GM06990 (cell line): ENCODE data around the gene MTFP1.

Source experiments
- DNase-seq: peaks from one replicate; pipeline ENCODE4 v3.0.0-alpha.2; 2011; ENCODE audit not compliant: insufficient read length; ENCODE audit errors: extremely low read depth
- H3K27me3 ChIP-seq: replicated peaks from 2 replicates; pipeline ENCODE4 v1.6.0; 2011; ENCODE audit warnings: low read length; ENCODE audit not compliant: control insufficient read depth, insufficient read depth
- H3K36me3 ChIP-seq: 2 replicates; pipeline ENCODE4 v1.5.1; 2011; ENCODE audit warnings: low read length; ENCODE audit not compliant: control insufficient read depth, insufficient read depth
- H3K4me3 ChIP-seq: replicated peaks from 2 replicates; pipeline ENCODE4 v1.5.1; 2011; ENCODE audit warnings: low read depth, mild to moderate bottlenecking, control low read depth, low read length
- TF ChIP-seq, protein P1 (sequence below): IDR thresholded peaks from 2 replicates; pipeline ENCODE4 v1.5.1; 2011; ENCODE audit warnings: low read length, control low read depth, mild to moderate bottlenecking, inconsistent platforms; ENCODE audit not compliant: insufficient read depth, poor library complexity, severe bottlenecking

Gene MTFP1, protein sequence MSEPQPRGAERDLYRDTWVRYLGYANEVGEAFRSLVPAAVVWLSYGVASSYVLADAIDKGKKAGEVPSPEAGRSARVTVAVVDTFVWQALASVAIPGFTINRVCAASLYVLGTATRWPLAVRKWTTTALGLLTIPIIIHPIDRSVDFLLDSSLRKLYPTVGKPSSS

DNA sequence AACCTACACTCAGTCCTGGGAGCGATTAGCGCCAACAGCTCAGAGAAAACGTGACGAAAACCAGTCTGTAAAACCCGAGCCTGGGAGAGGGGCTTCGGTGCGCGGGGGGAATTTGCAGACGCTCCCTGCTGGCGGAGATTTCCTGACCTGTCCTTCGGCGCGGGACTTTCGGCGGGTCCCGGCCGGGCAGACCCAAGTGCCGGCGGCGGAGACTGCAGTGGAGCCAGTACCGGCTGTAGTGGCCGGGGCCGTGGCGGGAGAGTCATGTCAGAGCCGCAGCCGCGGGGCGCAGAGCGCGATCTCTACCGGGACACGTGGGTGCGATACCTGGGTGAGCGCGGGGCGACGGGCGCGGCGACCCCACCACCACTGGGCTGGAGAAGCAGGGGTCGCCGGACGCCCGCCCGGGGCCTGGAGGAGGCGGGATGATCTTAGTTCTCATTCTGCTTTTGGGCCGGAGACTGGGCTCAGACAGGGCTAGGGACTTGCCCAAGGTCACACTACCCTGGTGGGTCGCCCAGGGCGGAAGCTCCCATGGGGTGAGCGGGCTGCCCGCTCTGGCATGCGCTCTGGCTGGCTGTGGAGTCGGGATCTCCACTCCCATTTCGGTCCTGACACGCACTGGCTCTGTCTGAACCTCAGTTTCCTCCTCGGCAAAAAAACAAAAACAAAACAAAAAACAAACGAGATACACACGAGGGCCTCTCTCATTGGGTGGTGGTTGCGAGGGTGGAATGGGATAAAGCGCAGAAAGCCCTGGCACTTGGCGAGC is at the start of gene MTFP1:
MTFP1 (plus strand) TSS at position 153 of the 772 bp plus-strand sequence; CDS start at position 265, 112 bp downstream.
- TF ChIP-seq, protein P1, sequence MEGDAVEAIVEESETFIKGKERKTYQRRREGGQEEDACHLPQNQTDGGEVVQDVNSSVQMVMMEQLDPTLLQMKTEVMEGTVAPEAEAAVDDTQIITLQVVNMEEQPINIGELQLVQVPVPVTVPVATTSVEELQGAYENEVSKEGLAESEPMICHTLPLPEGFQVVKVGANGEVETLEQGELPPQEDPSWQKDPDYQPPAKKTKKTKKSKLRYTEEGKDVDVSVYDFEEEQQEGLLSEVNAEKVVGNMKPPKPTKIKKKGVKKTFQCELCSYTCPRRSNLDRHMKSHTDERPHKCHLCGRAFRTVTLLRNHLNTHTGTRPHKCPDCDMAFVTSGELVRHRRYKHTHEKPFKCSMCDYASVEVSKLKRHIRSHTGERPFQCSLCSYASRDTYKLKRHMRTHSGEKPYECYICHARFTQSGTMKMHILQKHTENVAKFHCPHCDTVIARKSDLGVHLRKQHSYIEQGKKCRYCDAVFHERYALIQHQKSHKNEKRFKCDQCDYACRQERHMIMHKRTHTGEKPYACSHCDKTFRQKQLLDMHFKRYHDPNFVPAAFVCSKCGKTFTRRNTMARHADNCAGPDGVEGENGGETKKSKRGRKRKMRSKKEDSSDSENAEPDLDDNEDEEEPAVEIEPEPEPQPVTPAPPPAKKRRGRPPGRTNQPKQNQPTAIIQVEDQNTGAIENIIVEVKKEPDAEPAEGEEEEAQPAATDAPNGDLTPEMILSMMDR: no peak

DNA sequence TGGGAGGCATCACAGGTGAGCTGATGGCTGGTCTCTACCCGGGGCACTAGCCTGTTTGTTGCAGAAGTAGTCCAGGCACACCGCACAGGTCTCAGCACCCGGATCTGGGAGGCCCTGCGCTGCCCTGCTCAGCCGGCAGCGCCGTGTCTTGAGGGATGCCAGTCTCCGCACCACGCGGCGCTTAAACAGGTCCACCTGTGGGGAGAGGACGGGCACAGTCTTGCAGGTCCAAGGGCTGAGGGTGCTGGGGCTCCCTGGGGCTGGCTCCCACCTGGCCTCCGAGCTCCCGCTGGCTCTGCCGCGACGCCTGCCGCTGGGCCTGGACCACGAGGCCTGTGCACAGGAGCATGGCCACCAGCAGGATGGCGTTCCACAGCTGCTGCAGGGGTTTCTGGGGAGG is 45.6 kb upstream of the MTFP1 start:
- TF ChIP-seq, protein P1: no peak

More for the DNA sequence above, at the start of gene MTFP1:
- peak within 1 kb of the TSS; percentile 70 for H3K4me3 ChIP-seq
- H3K36me3 ChIP-seq: peaks cover 13% of the 10 kb centered on the region
- H3K27me3 ChIP-seq: no peaks in the 10 kb centered on the region
- DNase-seq: peak; percentile 77

DNA sequence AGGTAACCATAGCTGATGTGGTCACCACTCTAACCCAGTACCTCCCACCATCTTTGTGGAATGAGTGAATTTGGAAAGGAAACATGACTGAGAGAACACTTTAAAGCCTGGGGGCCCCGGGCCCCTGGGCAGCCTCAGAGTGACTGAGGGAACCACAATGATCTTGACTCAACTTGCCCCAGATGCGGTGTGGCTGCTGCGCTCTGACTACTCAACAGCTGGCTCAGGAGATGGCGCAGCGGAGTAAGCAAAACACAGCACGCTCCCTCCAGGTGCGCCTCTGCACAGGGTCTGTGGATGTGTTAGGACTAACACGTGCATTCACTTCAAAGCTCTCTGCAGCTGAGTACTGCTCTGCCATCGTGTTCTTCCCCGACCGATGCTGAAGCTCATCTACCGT is 44.3 kb upstream of the MTFP1 start:
- TF ChIP-seq, protein P1: no peak
- no peak for DNase-seq
- no peak overlapping the region for H3K4me3 ChIP-seq
- no peaks in the 10 kb centered on the region; the same call in none of the 2 replicates for H3K36me3 ChIP-seq
- H3K27me3 ChIP-seq: no peaks in the 10 kb centered on the region

More for the DNA sequence above, 45.6 kb upstream of the MTFP1 start:
- H3K27me3 ChIP-seq: no peaks in the 10 kb centered on the region
- no peak overlapping the region for H3K4me3 ChIP-seq
- no peaks in the 10 kb centered on the region; the same call in none of the 2 replicates for H3K36me3 ChIP-seq
- DNase-seq: no peak

DNA sequence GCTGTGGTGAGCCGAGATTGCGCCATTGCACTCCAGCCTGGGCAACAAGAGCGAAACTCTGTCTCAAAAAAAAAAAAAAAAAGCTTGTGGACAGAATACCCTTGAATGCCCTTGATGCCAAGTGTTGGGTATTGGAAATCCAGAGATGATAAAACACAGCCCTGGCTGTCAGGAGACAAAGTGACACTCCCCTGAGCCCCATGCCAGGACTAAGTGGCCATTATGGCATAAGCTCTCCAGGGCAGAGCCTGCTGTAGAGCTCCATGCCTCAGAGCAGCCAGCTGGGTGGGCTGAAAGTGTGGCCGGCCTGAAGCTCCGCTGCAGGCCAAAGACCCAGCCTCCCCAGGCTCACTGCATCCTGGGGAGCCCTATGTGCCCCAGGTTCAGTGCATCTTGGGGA is 43.2 kb upstream of the MTFP1 start:
- DNase-seq: no peak

DNA sequence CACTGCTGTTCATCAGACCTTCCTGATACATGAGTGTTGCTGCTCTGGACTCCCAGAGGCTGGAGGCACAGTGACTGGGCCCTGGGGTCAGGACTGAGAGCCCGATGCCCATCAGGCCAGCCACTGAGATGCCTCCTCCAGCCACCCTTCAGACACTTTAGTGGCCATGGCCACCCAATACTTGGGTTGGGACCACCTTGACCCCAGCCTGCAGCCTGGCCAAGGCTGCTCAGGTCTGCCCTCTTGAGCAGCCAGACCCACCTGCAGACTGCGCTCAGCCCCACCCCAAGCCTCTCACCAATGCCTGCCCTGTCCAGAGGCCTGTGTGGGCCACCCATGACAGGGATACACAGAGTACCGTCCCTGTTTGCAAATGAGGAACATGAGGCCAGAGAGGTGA is 42.5 kb upstream of the MTFP1 start:
- DNase-seq: no peak
- Histone ChIP-seq H3K27me3 (no peaks in the 10 kb centered on the region), H3K36me3 (no peaks in the 10 kb centered on the region; the same call in 1 of the 2 replicates), H3K4me3 (no peak overlapping the region)
- TF ChIP-seq, protein P1: no peak

More for the DNA sequence above, 43.2 kb upstream of the MTFP1 start:
- TF ChIP-seq, protein P1: no peak
- Histone ChIP-seq H3K4me3 (no peak overlapping the region), H3K27me3 (no peaks in the 10 kb centered on the region), H3K36me3 (no peaks in the 10 kb centered on the region; the same call in 1 of the 2 replicates)
